ENCODE measurements around the gene MORN5.

MORN5 gene

GRCh38 chr9:122229485-122229837 lies 69.8 kb downstream of the MORN5 start:
- no peak for FAIRE-seq
- DNase-seq (ENCODE audit: insufficient read length, low spot score) = no peak

GRCh38 chr9:122232796-122233306 lies 73.1 kb downstream of the MORN5 start:
- DNase-seq (ENCODE audit: insufficient read length, low spot score) = no peak
- TF ChIP-seq CTCF (IDR thresholded peaks at IDR 0.05; ENCODE audit: insufficient read depth, missing control alignments) = no peak
- FAIRE-seq = no peak

More at GRCh38 chr9:122229485-122229837, 69.8 kb downstream of the MORN5 start:
- no peak for TF ChIP-seq CTCF (IDR thresholded peaks at IDR 0.05; ENCODE audit: insufficient read depth, missing control alignments)

GRCh38 chr9:122234022-122234748 lies 74.5 kb downstream of the MORN5 start:
- DNase-seq (ENCODE audit: insufficient read length, low spot score) (no peak), FAIRE-seq (no peak)
- no peak for TF ChIP-seq CTCF (IDR thresholded peaks at IDR 0.05; ENCODE audit: insufficient read depth, missing control alignments)

GRCh38 chr9:122236681-122237080 lies 77.0 kb downstream of the MORN5 start:
- DNase-seq (ENCODE audit: insufficient read length, low spot score) (no peak), FAIRE-seq (no peak)
- no peak for TF ChIP-seq CTCF (IDR thresholded peaks at IDR 0.05; ENCODE audit: insufficient read depth, missing control alignments)

GRCh38 chr9:122239722-122240121 lies 80.0 kb downstream of the MORN5 start:
- no peak for FAIRE-seq
- no peak for DNase-seq (ENCODE audit: insufficient read length, low spot score)
- TF ChIP-seq CTCF (IDR thresholded peaks at IDR 0.05; ENCODE audit: insufficient read depth, missing control alignments) = no peak

GRCh38 chr9:122244349-122244748 lies 84.6 kb downstream of the MORN5 start:
- no peak for FAIRE-seq
- no peak for TF ChIP-seq CTCF (IDR thresholded peaks at IDR 0.05; ENCODE audit: insufficient read depth, missing control alignments)
- DNase-seq (ENCODE audit: insufficient read length, low spot score) = no peak

- DNase-seq (ENCODE audit: insufficient read length, low spot score) (no peak), FAIRE-seq (no peak)
- TF ChIP-seq CTCF (IDR thresholded peaks at IDR 0.05; ENCODE audit: insufficient read depth, missing control alignments) = no peak
Observed at GRCh38 chr9:122246666-122247065, 87.0 kb downstream of the MORN5 start.

All from D721Med (cell line).